GM12892 (cell line): ENCODE results near the gene MS4A3.

Source experiments
- POLR2A ChIP-seq: IDR thresholded peaks from 2 replicates; pipeline ENCODE4 v1.6.1; 2011; ENCODE audit warnings: low read depth, low read length, control low read depth
- POLR2AphosphoS5 ChIP-seq: IDR thresholded peaks from 2 replicates; pipeline ENCODE4 v1.6.1; 2011; ENCODE audit warnings: low read depth, low read length, control low read depth

DNA sequence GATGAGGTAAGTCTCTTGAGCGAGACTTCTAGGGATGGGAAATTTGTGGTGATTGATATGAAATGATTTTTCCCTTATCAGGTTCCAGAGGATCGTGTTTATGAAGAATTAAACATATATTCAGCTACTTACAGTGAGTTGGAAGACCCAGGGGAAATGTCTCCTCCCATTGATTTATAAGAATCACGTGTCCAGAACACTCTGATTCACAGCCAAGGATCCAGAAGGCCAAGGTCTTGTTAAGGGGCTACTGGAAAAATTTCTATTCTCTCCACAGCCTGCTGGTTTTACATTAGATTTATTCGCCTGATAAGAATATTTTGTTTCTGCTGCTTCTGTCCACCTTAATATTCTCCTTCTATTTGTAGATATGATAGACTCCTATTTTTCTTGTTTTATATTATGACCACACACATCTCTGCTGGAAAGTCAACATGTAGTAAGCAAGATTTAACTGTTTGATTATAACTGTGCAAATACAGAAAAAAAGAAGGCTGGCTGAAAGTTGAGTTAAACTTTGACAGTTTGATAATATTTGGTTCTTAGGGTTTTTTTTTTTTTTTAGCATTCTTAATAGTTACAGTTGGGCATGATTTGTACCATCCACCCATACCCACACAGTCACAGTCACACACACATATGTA lies 39.1 kb downstream of the MS4A3 start:
- no peak for TF ChIP-seq POLR2A
- TF ChIP-seq POLR2AphosphoS5 = no peak
